A172 (cell line): ENCODE measurements around the gene IFNA6. TPM values are rescaled to one million over a fixed set of nuclear protein-coding genes. Genes with fewer than 3 reads are reported as not detected.
"Not testable (repeated sequence)": the region's sequence is repeated elsewhere in the genome, so short reads cannot be mapped to it uniquely, and the experiment has no call there.

Source experiments
- DNase-seq: peaks from one replicate; pipeline ENCODE4 v3.0.0-alpha.2; 2015; ENCODE audit warnings: low spot score
- total RNA-seq: library from RNA; depleted of rRNA; stranded (reverse); fragments of >200 nt; shearing (Covaris generic); gene quantifications from 2 replicates; pipeline ENCODE4 v1.2.3, GENCODE V29; 2014; rRNA removed

IFNA6 gene
- not detected in 2 replicates for total RNA-seq

DNA sequence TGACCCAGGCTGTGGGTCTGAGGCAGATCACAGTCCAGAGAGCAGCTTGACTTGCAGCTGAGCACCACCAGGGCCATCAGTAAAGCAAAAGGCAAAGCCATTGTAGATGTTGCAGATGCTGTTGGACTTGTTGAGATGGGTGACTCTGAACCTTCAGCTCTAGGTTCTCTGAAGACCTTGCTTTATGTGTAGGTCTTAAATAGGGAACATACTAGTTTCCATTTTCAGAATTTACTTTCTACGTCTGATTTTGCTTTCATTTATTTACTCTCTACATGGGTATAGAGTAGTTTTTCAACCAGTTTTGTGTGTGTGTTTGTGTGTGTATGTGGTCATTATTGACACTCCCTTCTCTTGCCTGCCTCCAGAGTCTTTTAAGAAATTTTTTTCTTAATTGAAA, at the start of gene IFNA6:
Gene IFNA6, minus strand, starts transcription at position 101 of the 400 bp plus-strand sequence. Its CDS starts 0 bp downstream, at position 101.
- no peak for DNase-seq

DNA sequence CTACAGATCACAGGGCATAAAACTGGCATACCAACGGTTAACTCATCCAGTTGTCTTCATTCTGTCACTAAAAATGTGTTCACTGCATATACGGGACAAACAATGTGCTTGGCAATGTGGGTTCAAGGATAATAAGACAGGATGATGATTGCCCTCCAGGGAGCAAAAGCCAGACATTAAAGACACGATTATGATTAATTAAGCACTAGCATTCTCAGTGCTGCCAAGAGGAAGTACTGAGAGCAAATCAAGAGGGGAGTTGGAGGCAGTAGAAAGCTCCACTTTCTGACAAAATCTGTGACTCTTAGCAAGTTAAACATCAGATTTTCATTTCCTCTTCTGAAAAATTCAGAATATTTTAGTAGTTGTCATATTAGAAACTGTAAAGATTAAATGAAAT, 49.3 kb upstream of the IFNA6 start:
- DNase-seq, result no peak

DNA sequence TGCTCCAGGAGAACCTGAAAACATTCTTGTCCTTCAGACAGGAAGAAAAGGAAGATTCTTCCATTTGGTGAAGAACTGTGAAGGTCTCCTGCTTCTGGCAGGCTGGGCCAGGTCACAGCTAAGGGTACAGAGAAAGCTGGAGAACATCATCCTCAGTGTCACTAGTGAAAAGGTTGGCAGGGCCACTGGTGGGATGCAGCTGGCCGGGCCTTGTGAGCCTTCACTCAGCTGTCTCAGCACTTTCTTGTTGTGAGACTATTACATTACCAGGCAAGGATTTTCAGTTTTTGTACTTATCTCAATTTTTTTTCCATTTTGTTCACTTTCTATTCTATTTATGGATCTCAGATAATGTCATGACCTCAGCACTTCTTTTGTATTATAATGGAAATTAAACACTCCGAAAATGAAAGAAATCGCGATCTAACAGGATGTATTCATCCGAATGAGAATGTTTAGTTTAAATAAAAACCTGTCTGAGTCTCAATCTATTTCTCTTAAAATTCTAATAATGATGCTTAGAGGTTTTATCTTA, 48.3 kb upstream of the IFNA6 start:
- DNase-seq, result no peak

DNA sequence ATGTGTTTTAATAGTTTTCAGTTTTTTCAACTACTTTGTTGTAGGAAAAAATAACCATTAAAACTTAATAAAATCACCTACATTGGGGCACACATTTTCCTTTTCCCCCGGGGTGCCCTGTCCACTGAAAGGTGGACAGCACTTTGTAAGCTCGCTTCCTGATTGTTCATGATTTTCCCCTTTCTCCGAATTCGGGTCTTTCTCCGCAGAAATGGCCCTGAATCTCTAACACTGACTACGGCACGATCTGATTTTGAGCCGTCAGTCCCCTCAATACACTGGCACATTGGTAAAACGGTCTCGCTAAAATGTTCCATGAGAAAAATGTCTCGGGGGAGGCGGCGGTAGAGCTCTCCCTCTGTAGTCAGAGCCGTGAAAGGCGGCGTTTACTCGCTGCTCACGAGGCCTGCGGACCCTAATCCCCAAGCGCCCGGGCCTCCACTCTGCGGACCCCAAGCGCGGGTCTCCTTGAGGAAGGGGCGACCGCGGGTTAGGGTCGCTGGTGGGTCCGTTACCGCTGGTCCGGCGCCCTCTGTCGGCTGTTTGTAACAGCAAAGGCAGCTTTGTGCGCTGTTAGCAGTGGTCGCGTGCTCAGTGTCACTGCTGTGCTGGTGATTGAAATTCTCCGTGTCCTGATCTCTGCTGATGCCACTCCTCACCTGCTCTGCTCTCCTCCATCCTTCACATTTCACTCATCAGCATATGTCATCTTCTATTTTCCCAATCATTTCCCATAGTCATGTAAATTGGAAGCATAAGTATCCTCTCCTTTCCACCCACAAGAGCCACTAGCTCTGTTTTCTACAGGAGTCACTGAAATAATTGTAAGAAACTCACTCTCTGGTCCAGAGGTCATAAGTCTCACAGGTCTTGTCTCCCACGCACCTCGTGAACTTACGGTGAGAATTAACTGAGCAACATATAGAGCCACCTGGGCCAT, 45.4 kb upstream of the IFNA6 start:
- no peak for DNase-seq

DNA sequence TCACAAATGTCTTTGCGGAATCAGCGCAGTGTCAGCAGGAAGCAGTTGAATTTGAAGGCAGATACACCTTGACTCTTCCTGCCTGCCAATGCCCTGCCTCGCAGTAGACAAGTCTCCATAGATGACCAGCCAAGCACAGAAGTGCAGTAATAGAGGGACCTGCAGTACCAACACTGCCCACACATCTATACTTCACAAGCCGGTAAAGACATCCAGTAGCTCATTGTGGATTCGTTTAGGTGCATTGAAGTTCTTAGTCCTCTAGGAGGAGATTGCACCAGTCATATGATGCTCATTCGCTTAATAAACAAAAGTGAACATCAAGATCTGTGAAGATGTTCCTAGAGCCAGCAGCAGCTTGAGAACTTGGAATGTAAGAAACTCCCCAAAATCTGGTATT, 41.6 kb upstream of the IFNA6 start:
- no peak for DNase-seq

DNA sequence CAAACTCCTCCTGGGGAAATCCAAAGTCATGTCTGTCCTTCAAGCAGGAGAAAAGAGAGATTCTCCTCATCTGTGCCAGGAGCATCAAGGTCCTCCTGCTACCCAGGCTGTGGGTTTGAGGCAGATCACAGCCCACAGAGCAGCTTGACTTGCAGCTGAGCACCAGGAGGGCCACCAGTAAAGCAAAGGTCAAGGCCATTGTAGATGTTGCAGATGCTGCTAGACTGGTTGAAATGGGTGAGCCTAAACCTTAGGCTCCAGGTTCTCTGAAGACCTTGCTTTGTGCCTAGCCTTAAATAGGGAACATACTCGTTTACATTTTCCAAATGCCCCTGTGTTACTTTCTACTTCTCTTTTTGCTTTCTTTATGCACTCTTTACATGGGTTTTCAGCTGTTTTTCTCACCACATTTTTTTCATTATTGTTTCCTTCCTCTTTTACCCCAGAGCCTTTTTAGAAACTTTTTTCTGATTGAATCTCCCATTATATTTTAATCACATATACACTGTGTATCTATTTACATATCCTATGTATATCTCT, 34.5 kb upstream of the IFNA6 start, which contains the start of gene IFNA2:
Gene IFNA2, minus strand, starts transcription at position 268 of the 540 bp plus-strand sequence. Its CDS starts 69 bp downstream, at position 199.
- DNase-seq, result no peak

DNA sequence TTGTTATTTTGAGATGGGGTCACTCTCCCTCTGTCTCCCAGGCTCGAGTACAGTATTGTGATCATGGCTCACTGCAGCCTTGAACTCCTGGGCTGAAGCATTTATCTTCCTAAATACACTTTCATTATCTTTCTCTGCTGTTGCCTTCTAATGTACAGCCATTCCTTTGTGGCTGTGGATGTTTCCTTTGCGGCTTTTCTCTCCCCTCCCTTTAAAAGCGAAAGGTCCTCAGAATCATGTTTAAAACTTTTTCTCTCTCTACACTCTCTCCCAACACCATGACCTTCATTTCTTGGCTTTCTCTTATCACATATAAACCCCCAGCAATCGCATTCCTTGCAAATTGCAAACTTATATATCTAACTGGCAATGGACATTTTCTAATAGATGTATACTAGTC, 32.9 kb upstream of the IFNA6 start:
- DNase-seq, result no peak

DNA sequence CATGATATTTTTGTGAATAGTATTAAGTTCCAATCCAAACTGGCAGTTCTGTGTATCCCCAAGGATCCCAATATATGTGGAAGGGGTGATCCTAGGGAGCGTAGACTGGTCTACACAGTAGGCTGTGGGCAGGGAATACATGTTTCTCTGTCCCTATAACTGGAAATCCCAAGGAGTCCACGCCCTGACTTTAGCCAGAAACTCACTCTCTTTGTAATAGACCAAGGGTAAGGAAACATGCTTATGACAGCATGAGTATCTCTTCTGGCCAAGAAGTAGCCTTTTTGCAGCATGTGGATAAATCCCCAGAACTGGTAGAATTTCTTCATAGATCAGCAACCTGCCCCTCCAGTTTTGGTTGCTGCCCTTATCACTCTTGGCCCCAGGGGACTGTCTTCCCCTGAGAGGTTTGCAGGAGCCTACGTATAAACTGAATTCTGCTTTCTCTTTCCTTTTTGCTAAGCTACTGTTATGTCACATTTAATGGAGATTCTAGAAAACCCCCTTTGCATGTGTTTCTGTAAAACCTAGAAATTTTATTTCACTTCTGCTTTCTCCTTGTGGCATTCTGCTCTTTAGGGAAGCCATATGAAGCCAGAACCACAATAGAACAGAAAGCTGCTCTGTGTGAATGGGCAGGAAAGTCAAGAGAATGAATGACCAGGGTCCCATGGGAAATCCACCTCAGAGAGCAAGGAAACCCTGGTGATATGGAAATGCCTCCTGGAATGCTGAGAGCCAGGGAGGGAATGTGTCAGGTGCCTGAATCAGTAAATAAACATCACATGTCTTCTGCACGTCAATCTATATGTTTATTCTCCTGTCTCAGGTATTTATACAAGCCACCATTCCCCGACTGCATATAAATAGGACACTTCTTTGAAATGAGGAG, 31.0 kb upstream of the IFNA6 start:
- DNase-seq, result no peak

DNA sequence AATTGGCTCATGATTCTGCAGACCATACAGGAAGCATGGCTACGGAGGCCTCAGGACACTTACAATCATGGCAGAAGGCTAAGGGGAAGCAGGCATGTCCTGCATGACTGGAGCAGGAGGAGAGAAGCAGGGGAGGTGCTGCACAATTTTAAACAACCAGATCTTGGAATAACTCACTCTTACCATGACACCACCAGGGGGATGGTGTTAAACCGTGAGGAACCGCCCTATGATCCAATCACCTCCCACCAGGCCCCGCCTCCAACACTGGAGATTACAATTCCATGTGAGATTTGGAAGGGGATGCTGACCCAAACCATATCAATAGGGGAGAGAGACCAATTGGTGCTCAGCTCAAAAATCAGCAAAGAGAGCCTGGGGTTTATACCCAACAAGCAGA, 20.8 kb upstream of the IFNA6 start:
- DNase-seq, result not testable (repeated sequence)

DNA sequence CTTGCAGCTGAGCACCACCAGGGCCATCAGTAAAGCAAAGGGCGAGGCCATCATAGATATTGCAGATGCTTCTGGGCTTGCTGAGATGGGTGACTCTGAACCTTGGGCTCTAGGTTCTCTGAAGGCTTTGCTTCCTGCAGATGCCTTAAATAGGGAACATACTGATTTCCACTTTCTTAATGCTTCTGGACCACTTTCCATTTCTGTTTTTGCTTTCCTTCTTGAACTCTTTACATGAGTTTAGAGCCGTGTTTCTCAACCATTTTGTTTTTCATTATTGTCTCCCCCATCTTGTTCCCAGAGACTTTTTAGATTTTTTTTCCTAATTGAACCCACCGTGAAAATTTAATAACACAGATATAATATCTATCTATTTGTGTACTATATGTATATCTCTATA, 17.3 kb upstream of the IFNA6 start, which contains the start of gene IFNA13:
Gene IFNA13, minus strand, starts transcription at position 101 of the 400 bp plus-strand sequence. Its CDS starts 47 bp downstream, at position 54.
- DNase-seq, result no peak

DNA sequence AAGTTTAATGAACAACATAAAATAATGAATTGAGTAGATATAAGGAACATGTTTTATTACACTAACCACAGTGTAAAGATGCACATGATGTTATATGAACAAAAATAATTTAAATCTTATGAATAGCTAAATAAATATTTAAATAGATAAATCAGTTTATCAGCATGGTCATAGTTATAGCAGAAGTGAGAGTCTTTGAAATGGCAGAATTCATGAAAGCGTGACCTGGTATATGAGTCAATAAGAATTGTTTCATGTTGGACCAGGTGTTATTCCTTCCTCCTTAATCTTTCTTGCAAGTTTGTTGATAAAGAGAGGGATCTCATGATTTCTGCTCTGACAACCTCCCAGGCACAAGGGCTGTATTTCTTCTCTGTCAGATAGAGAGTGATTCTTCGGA, 16.5 kb upstream of the IFNA6 start:
- not testable (repeated sequence) for DNase-seq

DNA sequence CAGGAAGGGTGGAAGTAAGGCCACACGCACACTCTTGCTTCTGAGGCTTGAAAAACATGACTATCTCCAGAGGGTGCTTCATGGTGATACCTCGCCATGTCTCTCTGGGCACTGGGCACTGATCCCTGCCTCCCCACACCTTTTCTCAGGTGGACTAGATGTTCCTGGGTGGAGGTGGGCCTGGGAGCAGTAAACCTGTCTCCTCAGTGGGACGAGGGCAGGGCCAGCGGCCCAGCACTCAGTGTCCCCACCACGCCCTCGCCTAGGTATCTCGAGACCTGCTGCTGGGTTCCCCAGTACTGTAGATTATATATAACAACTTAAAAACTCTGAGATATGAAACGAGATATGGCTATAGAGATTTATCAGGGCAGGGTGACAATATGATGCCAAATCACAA, 11.6 kb upstream of the IFNA6 start:
- no peak for DNase-seq

DNA sequence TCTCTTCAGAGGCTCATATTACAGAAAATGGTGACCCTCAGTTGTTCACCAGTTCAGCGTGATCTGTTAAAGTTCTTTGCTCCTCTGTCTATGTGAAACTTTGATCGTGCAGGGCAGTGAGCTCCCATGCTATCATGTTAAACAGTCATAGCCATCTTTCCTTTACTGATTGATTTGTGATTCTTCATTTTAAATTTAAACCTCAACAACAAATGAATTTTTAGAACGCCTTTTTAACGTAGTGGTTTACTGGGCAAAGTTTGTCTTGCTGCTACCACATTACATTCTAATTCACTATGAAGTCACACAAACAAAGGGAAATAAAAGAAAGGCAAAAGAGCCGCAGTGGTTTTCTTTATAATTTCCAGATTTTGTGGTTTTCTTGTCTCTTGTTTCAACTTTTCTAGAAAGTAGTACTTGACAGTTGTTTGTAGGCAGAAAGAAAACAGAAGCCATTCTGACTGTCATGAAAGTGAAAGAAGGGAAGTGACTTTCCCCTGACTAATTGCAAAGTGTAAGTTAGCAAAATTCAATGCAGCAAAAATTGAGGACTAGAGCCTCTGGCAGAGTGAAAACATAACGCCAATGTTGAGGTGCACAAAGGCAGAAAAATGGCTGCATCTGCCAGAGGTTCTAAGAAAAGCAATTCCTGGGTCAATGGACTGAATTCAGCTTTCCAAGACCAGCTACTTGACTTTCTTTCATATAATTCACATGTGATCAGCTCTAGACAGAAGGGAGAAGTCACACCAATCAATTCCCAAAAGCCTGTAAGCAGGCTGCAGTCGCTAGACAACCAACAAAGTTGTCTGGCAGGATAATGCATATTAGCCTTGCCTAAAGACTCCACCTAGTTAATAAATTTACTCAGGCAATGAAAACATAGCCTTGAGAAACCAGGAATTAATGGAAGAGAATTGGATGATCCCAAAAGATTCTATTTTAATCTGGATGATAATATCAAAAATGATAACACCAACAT, 7.1 kb upstream of the IFNA6 start:
- DNase-seq, result no peak

DNA sequence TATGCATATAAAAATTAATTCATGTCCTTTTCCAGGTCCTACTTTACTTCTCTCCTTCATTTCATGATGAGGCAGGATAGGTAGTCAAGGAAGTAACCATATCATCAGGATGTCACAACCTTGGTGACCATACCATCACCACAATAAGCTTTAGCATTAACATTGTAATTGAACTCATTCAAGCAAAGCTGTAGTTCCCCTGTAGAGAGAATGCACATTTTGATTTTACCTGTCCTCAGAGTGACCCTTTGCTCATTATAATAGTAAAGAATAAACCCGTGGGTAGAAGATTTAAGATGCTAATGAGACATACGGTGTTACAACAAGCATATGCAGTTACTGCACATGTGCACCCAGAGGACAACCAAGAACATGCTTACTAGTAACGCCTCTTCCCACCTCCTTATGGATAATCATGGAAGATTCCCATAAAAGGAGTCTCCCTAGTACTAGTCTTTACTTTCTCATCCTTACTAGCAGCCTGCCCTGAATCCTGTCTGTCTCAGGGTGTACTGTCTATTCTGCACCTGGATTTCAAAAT, 2.2 kb downstream of the IFNA6 start:
- no peak for DNase-seq

DNA sequence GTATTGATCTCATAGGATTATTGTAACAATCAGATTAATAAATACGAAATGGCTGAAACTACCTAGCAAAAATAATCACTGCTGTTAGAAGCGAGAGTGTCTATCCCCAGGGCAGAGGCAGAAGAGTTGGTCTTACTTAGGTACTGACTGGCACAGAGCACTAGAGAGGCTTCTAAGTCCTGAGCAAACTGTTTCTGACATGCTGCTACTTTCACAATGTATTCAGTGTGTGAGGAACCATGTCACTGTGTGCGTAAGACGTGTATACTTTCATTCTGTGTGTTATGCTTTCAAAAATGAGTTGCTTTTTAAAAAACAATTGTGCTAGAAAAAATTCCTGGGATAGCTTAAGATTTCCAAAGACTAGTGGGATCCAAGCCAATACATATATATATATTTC, 10.0 kb downstream of the IFNA6 start:
- no peak for DNase-seq

DNA sequence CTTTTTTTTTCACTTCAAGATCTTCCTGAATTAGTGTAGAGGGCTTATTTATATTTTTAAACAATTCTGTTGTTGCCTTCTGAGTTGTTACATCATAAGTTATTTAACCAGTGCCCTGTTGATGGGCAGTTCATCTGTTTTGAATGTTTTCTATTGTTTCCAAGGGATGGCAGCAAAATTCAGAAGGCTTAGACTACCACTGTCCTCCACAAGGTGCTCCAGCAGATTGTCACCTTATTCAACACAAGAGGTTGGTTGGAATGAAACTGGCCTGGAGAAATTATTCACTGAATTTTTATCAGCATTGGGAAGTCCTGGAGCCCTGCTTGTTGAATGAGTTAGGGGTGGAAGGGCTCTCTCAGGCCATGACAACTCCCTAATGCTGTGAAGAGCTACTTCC, 14.2 kb downstream of the IFNA6 start:
- no peak for DNase-seq

DNA sequence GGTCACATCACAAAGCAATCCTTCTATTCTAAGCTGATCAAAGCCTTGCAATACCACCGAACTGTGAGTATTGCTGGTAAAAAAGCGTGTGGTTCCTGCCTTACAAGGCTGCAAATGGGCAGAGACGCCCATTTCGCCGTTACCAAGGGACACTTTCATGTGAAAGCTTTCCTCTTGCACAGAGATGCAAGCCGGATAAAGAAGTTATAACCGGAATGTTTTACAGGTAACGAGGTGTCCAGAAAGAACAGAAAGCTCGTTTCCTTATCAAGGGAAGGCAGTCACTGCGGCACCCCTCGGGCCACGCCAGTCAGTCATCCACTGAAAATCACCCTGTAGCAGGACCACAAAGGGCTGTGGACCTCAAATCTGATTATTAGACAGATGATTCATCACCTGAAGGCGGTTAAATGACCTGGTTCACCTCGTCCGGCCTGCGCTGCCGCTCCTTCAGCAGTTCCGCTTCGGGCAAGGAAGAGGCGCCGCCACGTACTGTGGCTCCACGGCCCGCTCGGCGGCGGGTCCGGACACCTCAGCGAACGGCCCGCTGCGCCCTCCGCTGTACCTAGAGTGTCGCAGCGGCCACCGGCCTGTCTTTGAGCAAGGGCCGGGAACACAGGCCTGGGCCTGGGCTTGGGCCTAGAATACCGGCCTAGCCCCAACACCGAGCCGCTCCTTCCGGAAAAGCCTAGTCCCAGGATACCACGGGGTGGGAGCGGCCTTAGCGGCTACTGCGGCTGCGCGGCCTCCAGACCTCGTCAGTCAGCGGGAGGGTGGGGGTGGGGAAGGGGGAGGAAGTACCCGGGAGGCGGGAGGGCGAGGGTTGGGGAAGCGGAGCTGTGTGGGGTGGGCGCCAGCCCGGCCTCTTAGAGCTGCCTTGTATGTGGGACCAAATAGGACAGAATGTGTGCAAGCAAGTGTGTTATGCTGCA, 15.7 kb downstream of the IFNA6 start, which contains the start of gene KLHL9:
Gene KLHL9, minus strand, starts transcription at position 704 of the 932 bp plus-strand sequence. Its CDS starts 545 bp downstream, at position 159.
- DNase-seq, result peak; percentile 82

DNA sequence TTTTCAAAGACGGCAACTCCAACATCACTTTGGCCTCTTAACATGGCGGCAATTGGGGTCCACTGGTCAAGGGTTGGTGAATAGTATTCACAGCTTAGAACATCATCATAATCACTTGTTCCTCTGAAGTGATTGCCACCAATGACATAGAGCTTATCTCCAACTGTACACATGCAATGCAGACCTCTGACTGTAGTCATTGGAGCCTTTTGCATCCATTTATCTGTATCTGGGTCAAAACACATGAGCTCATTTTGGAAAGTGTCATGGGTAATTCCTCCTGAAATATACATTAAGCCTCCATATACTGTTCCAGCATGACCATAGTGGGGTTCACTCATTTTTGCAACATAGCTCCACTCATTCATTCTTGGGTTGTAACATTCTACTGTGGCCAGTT, 17.5 kb downstream of the IFNA6 start:
- DNase-seq, result no peak
